Glutamatergic neuron (in vitro differentiated cells): Measurements from ENCODE around the gene PAQR9. TPM values are rescaled to one million over a fixed set of nuclear protein-coding genes. Genes with fewer than 3 reads are reported as not detected.
"Not testable (repeated sequence)": the region's sequence is repeated elsewhere in the genome, so short reads cannot be mapped to it uniquely, and the experiment has no call there.

Source experiments
- DNase-seq: peaks from one replicate; pipeline ENCODE4 v3.0.0; 2022
- H3K27ac Mint-ChIP-seq: one replicate; pipeline ENCODE4 v1.8.0; 2020; ENCODE audit warnings: mild to moderate bottlenecking, mixed read lengths, inconsistent platforms; ENCODE audit not compliant: unreplicated experiment
- H3K27me3 Mint-ChIP-seq: one replicate; pipeline ENCODE4 v1.8.0; 2020; ENCODE audit warnings: mild to moderate bottlenecking, moderate library complexity, mixed read lengths, inconsistent platforms; ENCODE audit not compliant: unreplicated experiment
- H3K36me3 Mint-ChIP-seq: one replicate; pipeline ENCODE4 v1.8.0; 2020; ENCODE audit warnings: mild to moderate bottlenecking, mixed read lengths, inconsistent platforms; ENCODE audit not compliant: unreplicated experiment
- H3K4me1 Mint-ChIP-seq: one replicate; pipeline ENCODE4 v1.8.0; 2020; ENCODE audit warnings: mild to moderate bottlenecking, low read depth, mixed read lengths, inconsistent platforms; ENCODE audit not compliant: unreplicated experiment
- H3K4me3 Mint-ChIP-seq: one replicate; pipeline ENCODE4 v1.8.0; 2020; ENCODE audit warnings: mild to moderate bottlenecking, mixed read lengths, inconsistent platforms; ENCODE audit not compliant: unreplicated experiment
- H3K9me3 Mint-ChIP-seq: one replicate; pipeline ENCODE4 v1.8.0; 2020; ENCODE audit warnings: mild to moderate bottlenecking, moderate library complexity, mixed read lengths, inconsistent platforms; ENCODE audit not compliant: unreplicated experiment
- total RNA-seq: library from RNA; stranded (reverse); fragmentation: NEBNext Ultra II Directional; extraction: Animal tissue kit (Norgen Biotek cat#: 25700); gene quantifications from one replicate; pipeline ENCODE4 v1.2.1, GENCODE V29; 2021; ENCODE audit not compliant: unreplicated experiment
- TF ChIP-seq, protein P1 (sequence below): fragments of 200-600 bp; sonication (generic); IDR thresholded peaks from one replicate; pipeline ENCODE4 v1.5.0; 2021; ENCODE audit not compliant: partially characterized antibody, unreplicated experiment

The PAQR9 gene
- total RNA-seq, 1 donor from 2014 or later = 2.5 TPM

DNA sequence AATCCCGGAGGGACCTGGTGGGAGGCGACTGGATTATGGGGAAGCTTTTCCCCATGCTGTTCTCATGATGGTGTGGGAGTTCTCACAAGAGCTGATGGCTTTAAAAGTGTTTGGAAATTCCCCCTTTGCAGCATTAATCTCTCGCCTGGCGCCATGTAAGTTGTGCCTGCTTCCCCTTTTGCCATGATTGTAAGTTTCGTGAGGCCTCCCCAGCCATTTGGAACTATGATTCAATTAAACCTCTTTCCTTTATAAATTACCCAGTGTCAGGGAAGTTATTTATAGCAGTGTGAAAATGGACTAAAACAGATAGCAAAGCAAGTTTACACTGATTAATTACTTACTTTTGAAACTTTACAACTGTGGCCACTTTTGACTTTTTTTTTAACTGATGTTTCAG is 27.2 kb upstream of the PAQR9 start:
- Mint-ChIP-seq H3K27me3 (no peaks in the 10 kb centered on the region), H3K4me1 (peaks cover 3% of the 10 kb centered on the region)

DNA sequence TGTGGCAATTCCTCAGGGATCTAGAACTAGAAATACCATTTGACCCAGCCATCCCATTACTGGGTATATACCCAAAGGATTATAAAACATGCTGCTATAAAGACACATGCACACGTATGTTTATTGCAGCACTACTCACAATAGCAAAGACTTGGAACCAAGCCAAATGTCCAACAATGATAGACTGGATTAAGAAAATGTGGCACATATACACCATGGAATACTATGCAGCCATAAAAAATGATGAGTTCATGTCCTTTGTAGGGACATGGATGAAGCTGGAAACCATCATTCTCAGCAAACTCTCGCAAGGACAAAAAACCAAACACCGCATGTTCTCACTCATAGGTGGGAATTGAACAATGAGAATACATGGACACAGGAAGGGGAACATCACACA is 25.4 kb upstream of the PAQR9 start:
- not testable (repeated sequence) for H3K9me3 Mint-ChIP-seq, H3K4me3 Mint-ChIP-seq, H3K4me1 Mint-ChIP-seq, DNase-seq, H3K27ac Mint-ChIP-seq, H3K36me3 Mint-ChIP-seq, H3K27me3 Mint-ChIP-seq

More for the DNA sequence above, 27.2 kb upstream of the PAQR9 start:
- Mint-ChIP-seq H3K9me3 (no peaks in the 10 kb centered on the region), H3K4me3 (no peak overlapping the region), H3K27ac (no peak overlapping the region), H3K36me3 (no peaks in the 10 kb centered on the region)
- no peak for DNase-seq
- TF ChIP-seq, protein P1, sequence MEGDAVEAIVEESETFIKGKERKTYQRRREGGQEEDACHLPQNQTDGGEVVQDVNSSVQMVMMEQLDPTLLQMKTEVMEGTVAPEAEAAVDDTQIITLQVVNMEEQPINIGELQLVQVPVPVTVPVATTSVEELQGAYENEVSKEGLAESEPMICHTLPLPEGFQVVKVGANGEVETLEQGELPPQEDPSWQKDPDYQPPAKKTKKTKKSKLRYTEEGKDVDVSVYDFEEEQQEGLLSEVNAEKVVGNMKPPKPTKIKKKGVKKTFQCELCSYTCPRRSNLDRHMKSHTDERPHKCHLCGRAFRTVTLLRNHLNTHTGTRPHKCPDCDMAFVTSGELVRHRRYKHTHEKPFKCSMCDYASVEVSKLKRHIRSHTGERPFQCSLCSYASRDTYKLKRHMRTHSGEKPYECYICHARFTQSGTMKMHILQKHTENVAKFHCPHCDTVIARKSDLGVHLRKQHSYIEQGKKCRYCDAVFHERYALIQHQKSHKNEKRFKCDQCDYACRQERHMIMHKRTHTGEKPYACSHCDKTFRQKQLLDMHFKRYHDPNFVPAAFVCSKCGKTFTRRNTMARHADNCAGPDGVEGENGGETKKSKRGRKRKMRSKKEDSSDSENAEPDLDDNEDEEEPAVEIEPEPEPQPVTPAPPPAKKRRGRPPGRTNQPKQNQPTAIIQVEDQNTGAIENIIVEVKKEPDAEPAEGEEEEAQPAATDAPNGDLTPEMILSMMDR = no peak

DNA sequence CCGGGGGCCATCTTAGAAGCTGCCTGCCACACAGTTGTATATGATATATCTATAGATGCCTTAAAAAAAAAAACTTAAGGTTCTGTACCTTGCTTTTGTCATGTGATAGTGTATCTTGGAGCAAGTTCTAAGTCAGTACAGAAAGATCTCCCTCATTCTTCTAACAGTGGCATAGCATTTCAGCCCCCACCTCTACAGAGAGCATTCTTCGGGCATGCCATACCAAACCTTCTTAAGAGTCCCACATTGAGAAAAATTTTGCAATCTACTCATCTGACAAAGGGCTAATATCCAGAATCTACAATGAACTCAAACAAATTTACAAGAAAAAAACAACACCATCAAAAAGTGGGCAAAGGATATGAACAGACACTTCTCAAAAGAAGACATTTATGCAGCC is 24.7 kb upstream of the PAQR9 start:
- DNase-seq = not testable (repeated sequence)

DNA sequence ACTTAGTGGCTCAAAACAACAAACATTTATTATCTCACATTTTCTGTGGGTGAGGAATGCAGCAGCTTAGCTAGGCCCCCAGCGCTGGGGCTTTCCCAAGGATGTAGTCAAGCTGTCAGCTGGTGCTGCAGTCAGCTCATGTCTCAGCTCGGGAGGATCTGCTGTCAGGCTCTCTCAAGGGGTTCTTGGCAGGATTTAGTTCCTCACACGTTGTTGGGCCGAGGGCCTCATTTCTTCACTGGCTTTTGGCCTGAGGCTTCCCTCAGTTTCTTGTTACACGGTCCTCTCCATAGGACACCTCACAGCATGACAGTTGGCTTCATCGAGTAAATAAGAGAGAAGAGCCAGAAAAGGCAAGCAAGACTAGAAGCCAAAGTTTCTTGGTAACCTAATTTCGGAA is 24.2 kb upstream of the PAQR9 start:
- Mint-ChIP-seq H3K36me3 (peaks cover 2% of the 10 kb centered on the region), H3K27ac (peak overlapping the region; percentile 39), H3K4me1 (peaks cover 5% of the 10 kb centered on the region), H3K9me3 (peaks cover 3% of the 10 kb centered on the region), H3K4me3 (no peak overlapping the region), H3K27me3 (peaks cover under 1% of the 10 kb centered on the region)
- TF ChIP-seq, protein P1 = no peak
- no peak for DNase-seq

More for the DNA sequence above, 24.7 kb upstream of the PAQR9 start:
- H3K27me3 Mint-ChIP-seq, H3K36me3 Mint-ChIP-seq, H3K4me1 Mint-ChIP-seq, H3K4me3 Mint-ChIP-seq, H3K27ac Mint-ChIP-seq, H3K9me3 Mint-ChIP-seq: not testable (repeated sequence)

DNA sequence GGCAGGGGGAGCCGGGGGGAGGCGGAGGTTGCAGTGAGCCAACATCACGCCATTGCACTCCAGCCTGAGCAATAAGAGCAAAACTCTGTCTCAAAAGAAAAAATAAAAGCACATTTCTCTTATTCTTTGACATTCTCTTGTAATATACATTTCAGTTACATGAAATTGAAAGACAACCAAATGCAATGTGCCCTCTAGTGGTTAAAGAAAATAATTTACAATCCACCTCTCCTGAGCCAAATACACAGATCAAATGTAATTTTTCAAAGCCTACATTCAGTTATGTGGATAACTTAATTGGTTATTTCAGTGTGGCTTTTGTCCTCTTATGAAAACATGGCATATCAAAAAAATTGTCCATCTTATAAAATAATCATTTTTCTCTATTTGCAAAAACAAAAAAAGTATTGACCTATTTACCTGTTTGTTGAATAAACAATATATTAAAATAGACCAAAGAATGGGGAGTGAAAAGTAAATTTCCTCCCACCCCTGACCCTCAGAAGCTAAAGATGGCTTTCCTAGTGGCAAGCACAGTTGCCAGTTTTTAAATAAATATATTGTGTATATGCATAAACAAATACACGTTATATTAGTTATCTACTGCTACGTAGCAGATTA is 23.7 kb upstream of the PAQR9 start:
- no peak overlapping the region for H3K4me3 Mint-ChIP-seq
- TF ChIP-seq, protein P1 = peak; percentile 88

DNA sequence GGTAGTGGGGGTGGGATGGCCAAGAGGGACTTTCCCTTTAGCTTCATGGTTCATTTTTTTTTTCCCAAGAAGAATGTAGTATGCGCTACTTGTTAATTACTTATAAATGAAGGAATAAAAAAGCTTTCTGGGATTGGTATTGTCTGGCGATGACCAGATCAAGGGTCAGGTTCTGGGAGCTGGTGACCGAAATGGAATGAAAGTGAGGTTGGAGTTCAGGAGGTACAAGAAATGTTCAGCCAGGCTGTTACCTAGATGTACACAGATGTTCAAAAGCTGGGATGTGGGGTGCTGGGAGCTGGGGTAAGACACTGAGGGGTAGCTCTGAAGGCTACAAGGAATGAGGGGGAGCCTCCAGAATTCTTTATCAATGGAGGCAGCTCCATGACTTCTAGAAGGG is 20.8 kb upstream of the PAQR9 start:
- TF ChIP-seq, protein P1 = no peak
- Mint-ChIP-seq H3K4me3 (no peak overlapping the region), H3K27ac (no peak overlapping the region), H3K4me1 (peaks cover 19% of the 10 kb centered on the region), H3K27me3 (peaks cover 3% of the 10 kb centered on the region), H3K9me3 (peaks cover 3% of the 10 kb centered on the region), H3K36me3 (peaks cover 7% of the 10 kb centered on the region)
- no peak for DNase-seq

More for the DNA sequence above, 23.7 kb upstream of the PAQR9 start:
- Mint-ChIP-seq H3K9me3 (peaks cover 3% of the 10 kb centered on the region), H3K4me1 (peaks cover 7% of the 10 kb centered on the region), H3K27ac (no peak overlapping the region), H3K36me3 (peaks cover 3% of the 10 kb centered on the region), H3K27me3 (peaks cover 3% of the 10 kb centered on the region)
- DNase-seq = no peak
